ENCODE measurements around the gene BACE1-AS.

BACE1-AS gene

GRCh38 chr11:117334896-117335295 lies 43.8 kb downstream of the BACE1-AS start:
- Histone ChIP-seq H3K9me3 (ENCODE audit: control extremely low read depth in 1 of 5, control insufficient read depth in 4 of 5, insufficient read depth in 2 of 5, low read depth in 1 of 5, low read length in 4 of 5) (no peaks in the 10 kb centered on the region), H3K4me1 (ENCODE audit: control extremely low read depth in 1 of 4, control insufficient read depth in 4 of 4, insufficient read depth in 4 of 4, low read length in 3 of 4) (peaks cover 0 to 5% (median 4%) of the 10 kb centered on the region in 4 experiments), H3K4me3 (ENCODE audit: control insufficient read depth in 1 of 7, extremely low read depth in 1 of 7, insufficient read depth in 4 of 7, low read depth in 2 of 7, low read length in 6 of 7) (no peak overlapping the region), H3K27me3 (replicated peaks in 2 of 5; ENCODE audit: control insufficient read depth in 4 of 5, insufficient read depth in 5 of 5, low read length in 4 of 5) (no peaks in the 10 kb centered on the region), H3K27ac (ENCODE audit: insufficient read depth in 1 of 2, low read depth in 1 of 2, low read length in 2 of 2, poor library complexity in 1 of 2, severe bottlenecking in 2 of 2) (no peak overlapping the region), H3K36me3 (ENCODE audit: control insufficient read depth in 4 of 4, insufficient read depth in 4 of 4, low read length in 3 of 4) (peaks cover 0 to 12% (median 4%) of the 10 kb centered on the region in 4 experiments)
- CTCF ChIA-PET = interaction anchor here (1.3 kb wide), 1 partner anchor 104 kb away, joined by 3 read pairs; no protein-coding TSS in a partner anchor
- 98% methylated on average over 5 of the region's 6 CpGs for WGBS (ENCODE audit: insufficient coverage)
- POLR2A ChIA-PET = no interaction called here
- no peak for DNase-seq

GRCh38 chr11:117335399-117335798 lies 44.3 kb downstream of the BACE1-AS start:
- no peak overlapping the region for H3K4me3 ChIP-seq (ENCODE audit: control insufficient read depth in 1 of 7, extremely low read depth in 1 of 7, insufficient read depth in 4 of 7, low read depth in 2 of 7, low read length in 6 of 7)
- ChIA-PET POLR2A (no interaction called here), CTCF (interaction anchor here (1.3 kb wide), 1 partner anchor 105 kb away, joined by 3 read pairs; no protein-coding TSS in a partner anchor)
- no peak overlapping the region for H3K27ac ChIP-seq (ENCODE audit: insufficient read depth in 1 of 2, low read depth in 1 of 2, low read length in 2 of 2, poor library complexity in 1 of 2, severe bottlenecking in 2 of 2)
- H3K9me3 ChIP-seq (ENCODE audit: control extremely low read depth in 1 of 5, control insufficient read depth in 4 of 5, insufficient read depth in 2 of 5, low read depth in 1 of 5, low read length in 4 of 5) = no peaks in the 10 kb centered on the region
- no peak for DNase-seq
- peaks cover 0 to 5% (median 4%) of the 10 kb centered on the region in 4 experiments for H3K4me1 ChIP-seq (ENCODE audit: control extremely low read depth in 1 of 4, control insufficient read depth in 4 of 4, insufficient read depth in 4 of 4, low read length in 3 of 4)
- H3K27me3 ChIP-seq (replicated peaks in 2 of 5; ENCODE audit: control insufficient read depth in 4 of 5, insufficient read depth in 5 of 5, low read length in 4 of 5) = no peaks in the 10 kb centered on the region
- 92% methylated on average over 2 of the region's 5 CpGs for WGBS (ENCODE audit: insufficient coverage)
- H3K36me3 ChIP-seq (ENCODE audit: control insufficient read depth in 4 of 4, insufficient read depth in 4 of 4, low read length in 3 of 4) = peaks cover 0 to 15% (median 4%) of the 10 kb centered on the region in 4 experiments

- no peak for DNase-seq
- Histone ChIP-seq H3K27ac (ENCODE audit: insufficient read depth in 1 of 2, low read depth in 1 of 2, low read length in 2 of 2, poor library complexity in 1 of 2, severe bottlenecking in 2 of 2) (no peak overlapping the region), H3K9me3 (ENCODE audit: control extremely low read depth in 1 of 5, control insufficient read depth in 4 of 5, insufficient read depth in 2 of 5, low read depth in 1 of 5, low read length in 4 of 5) (no peaks in the 10 kb centered on the region), H3K4me1 (ENCODE audit: control extremely low read depth in 1 of 4, control insufficient read depth in 4 of 4, insufficient read depth in 4 of 4, low read length in 3 of 4) (peaks cover 0 to 5% (median 4%) of the 10 kb centered on the region in 4 experiments), H3K27me3 (replicated peaks in 2 of 5; ENCODE audit: control insufficient read depth in 4 of 5, insufficient read depth in 5 of 5, low read length in 4 of 5) (no peaks in the 10 kb centered on the region), H3K4me3 (ENCODE audit: control insufficient read depth in 1 of 7, extremely low read depth in 1 of 7, insufficient read depth in 4 of 7, low read depth in 2 of 7, low read length in 6 of 7) (no peak overlapping the region), H3K36me3 (ENCODE audit: control insufficient read depth in 4 of 4, insufficient read depth in 4 of 4, low read length in 3 of 4) (peaks cover 2 to 20% (median 6%) of the 10 kb centered on the region in 4 experiments)
- ChIA-PET POLR2A (no interaction called here), CTCF (interaction anchor here (0.9 to 1.3 kb wide), 2 partner anchors 8 to 16 kb away, joined by 3 to 4 read pairs; no protein-coding TSS in a partner anchor)
- 100% methylated on average over 3 of the region's 4 CpGs for WGBS (ENCODE audit: insufficient coverage)
Observed at GRCh38 chr11:117337076-117337475, 45.9 kb downstream of the BACE1-AS start.

Data from common myeloid progenitor, CD34-positive (primary cell).